ENCODE measurements around the gene MAP2K5. TPM values are rescaled to one million over a fixed set of nuclear protein-coding genes. Genes with fewer than 3 reads are reported as not detected.

Gene MAP2K5
- total and polyA plus RNA-seq, 9 of the 15 experiments (the other 6 are each of a cell fraction or from before 2014, with no cell fraction given): 0.41 to 16.5 (median 7.5) TPM

- WGBS (ENCODE audit: insufficient coverage, low coverage, missing lambda C conversion rate): 46% methylated on average over 47 of the region's 59 CpGs
- H3K79me2 ChIP-seq (ENCODE audit: control insufficient read depth, insufficient read depth, low read length): no peaks in the 10 kb centered on the region
- no peaks in the 10 kb centered on the region for H3K9me1 ChIP-seq (ENCODE audit: control insufficient read depth, insufficient read depth, low read length)
- BruUV-seq (replicated peaks): no TSS peak
- ChIA-PET POLR2A (no interaction called here), CTCF (ENCODE audit: low intra/inter-chr PET ratio) (interaction anchor here (0.6 to 5.5 kb wide), 4 partner anchors 334 to 889 kb away, joined by 3 to 39 read pairs (median 12); no protein-coding TSS in a partner anchor)
- H3K36me3 ChIP-seq (ENCODE audit: control insufficient read depth, insufficient read depth, low read length): no peaks in the 10 kb centered on the region
- TF ChIP-seq, protein P1, sequence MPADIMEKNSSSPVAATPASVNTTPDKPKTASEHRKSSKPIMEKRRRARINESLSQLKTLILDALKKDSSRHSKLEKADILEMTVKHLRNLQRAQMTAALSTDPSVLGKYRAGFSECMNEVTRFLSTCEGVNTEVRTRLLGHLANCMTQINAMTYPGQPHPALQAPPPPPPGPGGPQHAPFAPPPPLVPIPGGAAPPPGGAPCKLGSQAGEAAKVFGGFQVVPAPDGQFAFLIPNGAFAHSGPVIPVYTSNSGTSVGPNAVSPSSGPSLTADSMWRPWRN (IDR thresholded peaks at IDR 0.05; ENCODE audit: low read depth): no peak
- TF ChIP-seq MCM2 (IDR thresholded peaks at IDR 0.05; ENCODE audit: low read depth) (no peak), ZNF644 (tag; IDR thresholded peaks at IDR 0.05; ENCODE audit: low read depth) (no peak), ZBTB33 (CRISPR knock-in tag; IDR thresholded peaks at IDR 0.05) (peak; percentile 62; the same call in 1 of the 2 replicates), NFYB (IDR thresholded peaks at IDR 0.05; ENCODE audit: extremely low read depth, insufficient read length) (no peak), STAT5B (CRISPR knock-in tag; IDR thresholded peaks at IDR 0.05) (no peak), ATF6 (CRISPR knock-in tag; IDR thresholded peaks at IDR 0.05) (no peak), KLF13 (tag; IDR thresholded peaks at IDR 0.05; ENCODE audit: borderline replicate concordance, low read depth) (no peak), ZBED1 (IDR thresholded peaks at IDR 0.05) (no peak)
- no peaks in the 10 kb centered on the region for H3K9me3 ChIP-seq (replicated peaks; ENCODE audit: control insufficient read depth, insufficient read depth, low read depth, low read length)
- DNase-seq (ENCODE audit: extremely low read depth in 1 of 4, low spot score in 3 of 4) (no peak), FAIRE-seq (no peak), ATAC-seq (no peak)
- H3K4me1 ChIP-seq (replicated peaks in 1 of 2; ENCODE audit: control insufficient read depth in 2 of 2, insufficient read depth in 2 of 2, low read length in 2 of 2): peaks cover 6 to 41% of the 10 kb centered on the region in 2 experiments
- no peak overlapping the region for H2AFZ ChIP-seq (ENCODE audit: low read depth, low read length)
- intact Hi-C loops (cut with micrococcal nuclease): loop anchor here (1.0 to 10.0 kb wide), 3 partner anchors 378 to 531 kb away; no protein-coding TSS in a partner anchor
- peaks cover 2 to 29% of the 10 kb centered on the region in 2 experiments; a peak in 4 of 5 replicates for H3K27me3 ChIP-seq (ENCODE audit: control insufficient read depth in 2 of 2, insufficient read depth in 2 of 2, low read length in 2 of 2)
- H3K27ac ChIP-seq (ENCODE audit: extremely low read depth, low read depth, low read length): no peak overlapping the region
- no peak overlapping the region for H3K4me3 ChIP-seq
- in situ Hi-C loops (cut with MboI): loop anchor here (5.0 to 10.0 kb wide), 2 partner anchors 378 to 901 kb away; no protein-coding TSS in a partner anchor
- no peak overlapping the region for H3K4me2 ChIP-seq (ENCODE audit: insufficient read depth, low read length)
- peak overlapping the region in 1 of 2 experiments; percentile 57; a peak in 2 of 4 replicates for H3K9ac ChIP-seq (ENCODE audit: insufficient read depth in 1 of 2, low read depth in 2 of 2, low read length in 2 of 2)
- no peaks in the 10 kb centered on the region; the same call in 1 of the 2 replicates for H4K20me1 ChIP-seq (replicated peaks; ENCODE audit: control insufficient read depth, insufficient read depth, low read length)
Observed at GRCh38 chr15:67835297-67836133, 293.0 kb downstream of the MAP2K5 start.
